ENCODE results near the gene NRXN3. TPM values are rescaled to one million over a fixed set of nuclear protein-coding genes. Genes with fewer than 3 reads are reported as not detected.

NRXN3 gene
- total and polyA plus RNA-seq, 2 experiments from 2014 or later, result 1.0 to 1.8 TPM

DNA sequence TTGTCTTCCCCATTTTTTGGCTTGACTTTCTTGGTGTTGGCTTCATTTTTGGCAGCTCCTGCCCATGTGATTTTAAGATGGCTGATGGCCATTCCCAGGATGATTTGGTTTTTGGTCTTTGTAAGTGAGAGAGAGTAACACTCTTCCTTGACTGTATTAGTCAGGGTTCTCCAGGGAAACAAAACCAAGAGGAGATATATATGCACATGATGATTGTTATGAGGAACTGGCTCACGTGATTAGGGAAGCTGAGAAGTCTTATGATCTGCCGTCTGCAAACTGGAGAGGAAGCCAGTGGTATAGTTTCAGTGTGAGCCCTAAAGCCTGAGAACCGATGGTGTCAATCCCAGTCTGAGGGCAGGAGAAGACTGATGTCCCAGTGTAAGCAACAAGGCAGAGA is 146.6 kb downstream of the NRXN3 start (continued):
- TF ChIP-seq, protein P1, sequence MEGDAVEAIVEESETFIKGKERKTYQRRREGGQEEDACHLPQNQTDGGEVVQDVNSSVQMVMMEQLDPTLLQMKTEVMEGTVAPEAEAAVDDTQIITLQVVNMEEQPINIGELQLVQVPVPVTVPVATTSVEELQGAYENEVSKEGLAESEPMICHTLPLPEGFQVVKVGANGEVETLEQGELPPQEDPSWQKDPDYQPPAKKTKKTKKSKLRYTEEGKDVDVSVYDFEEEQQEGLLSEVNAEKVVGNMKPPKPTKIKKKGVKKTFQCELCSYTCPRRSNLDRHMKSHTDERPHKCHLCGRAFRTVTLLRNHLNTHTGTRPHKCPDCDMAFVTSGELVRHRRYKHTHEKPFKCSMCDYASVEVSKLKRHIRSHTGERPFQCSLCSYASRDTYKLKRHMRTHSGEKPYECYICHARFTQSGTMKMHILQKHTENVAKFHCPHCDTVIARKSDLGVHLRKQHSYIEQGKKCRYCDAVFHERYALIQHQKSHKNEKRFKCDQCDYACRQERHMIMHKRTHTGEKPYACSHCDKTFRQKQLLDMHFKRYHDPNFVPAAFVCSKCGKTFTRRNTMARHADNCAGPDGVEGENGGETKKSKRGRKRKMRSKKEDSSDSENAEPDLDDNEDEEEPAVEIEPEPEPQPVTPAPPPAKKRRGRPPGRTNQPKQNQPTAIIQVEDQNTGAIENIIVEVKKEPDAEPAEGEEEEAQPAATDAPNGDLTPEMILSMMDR (conservative IDR thresholded peaks at IDR 0.05; ENCODE audit: low read depth in 2 of 2), result no peak
- TF ChIP-seq JUNB (IDR thresholded peaks at IDR 0.05; ENCODE audit: unreplicated experiment), result no peak
- TF ChIP-seq POLR2AphosphoS5 (IDR thresholded peaks at IDR 0.05; ENCODE audit: low read depth), result no peak

GRCh38 chr14:78319406-78319805 is 149.2 kb downstream of the NRXN3 start:
- no peak for ATAC-seq
- Histone ChIP-seq H3K27me3 (ENCODE audit: insufficient read depth) (no peaks in the 10 kb centered on the region), H3K4me3 (no peak overlapping the region), H3K4me1 (ENCODE audit: insufficient read depth) (peaks cover 24% of the 10 kb centered on the region), H3K79me2 (replicated peaks; ENCODE audit: insufficient read depth) (no peaks in the 10 kb centered on the region), H3K36me3 (ENCODE audit: insufficient read depth) (no peaks in the 10 kb centered on the region), H3K4me2 (no peak overlapping the region), H3F3A (replicated peaks; ENCODE audit: low read depth) (no peaks in the 10 kb centered on the region), H3K27ac (ENCODE audit: low read depth) (no peak overlapping the region), H4K20me1 (replicated peaks; ENCODE audit: insufficient read depth) (no peaks in the 10 kb centered on the region), H2AFZ (no peak overlapping the region), H3K9me2 (ENCODE audit: insufficient read depth) (no peaks in the 10 kb centered on the region; the same call in 1 of the 2 replicates)
- Mint-ChIP-seq H3K27me3 (ENCODE audit: insufficient read depth, low read depth, poor library complexity) (no peaks in the 10 kb centered on the region), H3K36me3 (ENCODE audit: low read depth) (no peaks in the 10 kb centered on the region), H3K9me3 (no peaks in the 10 kb centered on the region), H3K27ac (no peak overlapping the region), H3K4me1 (peaks cover 36% of the 10 kb centered on the region), H3K4me3 (no peak overlapping the region)
- DNase-seq (ENCODE audit: low spot score), result no peak
- no peak for TF ChIP-seq JUNB (IDR thresholded peaks at IDR 0.05; ENCODE audit: unreplicated experiment)

DNA sequence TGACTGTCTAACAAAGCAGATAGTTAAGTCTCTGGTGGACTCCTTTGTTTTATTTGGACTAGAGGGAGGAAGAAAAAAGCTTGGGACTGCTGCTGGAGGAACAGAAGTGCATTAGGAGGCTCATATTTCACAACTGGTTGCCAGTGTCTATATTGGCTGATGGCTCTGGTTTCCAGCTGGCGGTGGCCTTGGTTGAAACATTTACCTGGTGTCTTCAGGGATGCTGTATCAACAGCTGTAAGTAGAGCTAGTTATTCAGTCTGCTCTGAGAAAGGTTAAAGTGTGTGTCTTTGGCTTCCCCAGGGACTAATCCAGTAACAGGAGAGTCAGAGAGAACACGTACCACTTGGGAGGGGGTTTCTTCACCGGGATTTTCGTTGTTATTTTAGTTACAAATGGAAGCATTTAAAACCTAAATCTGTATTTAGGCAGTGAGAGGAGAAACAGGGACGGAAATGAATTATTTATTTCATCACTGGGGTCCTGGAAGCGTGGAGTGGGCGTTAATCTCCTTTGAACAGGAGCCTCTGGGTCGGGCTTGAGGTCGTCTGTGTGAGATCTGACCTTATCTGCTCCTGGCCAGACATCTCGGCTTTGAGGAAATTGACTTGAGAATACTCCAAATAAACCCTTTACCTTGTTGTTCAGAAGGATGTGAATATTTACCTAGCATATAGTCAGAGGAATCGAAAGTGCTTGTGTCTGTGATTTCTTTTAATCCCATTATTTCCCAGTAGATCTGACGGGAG is 149.9 kb downstream of the NRXN3 start:
- Histone ChIP-seq H2AFZ (no peak overlapping the region), H3K27ac (ENCODE audit: low read depth) (no peak overlapping the region), H3K27me3 (ENCODE audit: insufficient read depth) (no peaks in the 10 kb centered on the region), H3K4me1 (ENCODE audit: insufficient read depth) (peaks cover 22% of the 10 kb centered on the region), H3K9me2 (ENCODE audit: insufficient read depth) (no peaks in the 10 kb centered on the region; the same call in 1 of the 2 replicates), H3K36me3 (ENCODE audit: insufficient read depth) (no peaks in the 10 kb centered on the region), H3K79me2 (replicated peaks; ENCODE audit: insufficient read depth) (no peaks in the 10 kb centered on the region), H3K4me2 (no peak overlapping the region), H4K20me1 (replicated peaks; ENCODE audit: insufficient read depth) (no peaks in the 10 kb centered on the region), H3F3A (replicated peaks; ENCODE audit: low read depth) (no peaks in the 10 kb centered on the region), H3K4me3 (no peak overlapping the region)
- Mint-ChIP-seq H3K4me3 (no peak overlapping the region), H3K27ac (no peak overlapping the region), H3K36me3 (ENCODE audit: low read depth) (no peaks in the 10 kb centered on the region), H3K4me1 (peaks cover 31% of the 10 kb centered on the region), H3K27me3 (ENCODE audit: insufficient read depth, low read depth, poor library complexity) (no peaks in the 10 kb centered on the region), H3K9me3 (no peaks in the 10 kb centered on the region)
- ATAC-seq (no peak), DNase-seq (ENCODE audit: low spot score) (no peak)
- TF ChIP-seq STAT1 (IDR thresholded peaks at IDR 0.05; ENCODE audit: unreplicated experiment) (no peak), EZH2 (IDR thresholded peaks at IDR 0.05; ENCODE audit: low read depth, unreplicated experiment) (no peak), ZNF331 (CRISPR knock-in tag; IDR thresholded peaks at IDR 0.05; ENCODE audit: low read depth) (no peak), ZNF462 (CRISPR knock-in tag; IDR thresholded peaks at IDR 0.05) (no peak), POLR2AphosphoS5 (IDR thresholded peaks at IDR 0.05; ENCODE audit: low read depth) (no peak)
- TF ChIP-seq, protein P1 (conservative IDR thresholded peaks at IDR 0.05; ENCODE audit: low read depth in 2 of 2), result no peak

Data from GM23338 (cell line).